Measurements from ENCODE around the gene PPP6R2. TPM values are rescaled to one million over a fixed set of nuclear protein-coding genes. Genes with fewer than 3 reads are reported as not detected.
"Not testable (repeated sequence)": the region's sequence is repeated elsewhere in the genome, so short reads cannot be mapped to it uniquely, and the experiment has no call there.

The PPP6R2 gene
- total RNA-seq, 1 experiment from 2014 or later: 54.1 TPM

GRCh38 chr22:50425179-50425916 lies 82.2 kb downstream of the PPP6R2 start:
- no peak for DNase-seq (ENCODE audit: low spot score)

GRCh38 chr22:50432131-50432876 lies 89.2 kb downstream of the PPP6R2 start:
- DNase-seq (ENCODE audit: low spot score): no peak

GRCh38 chr22:50432877-50433510 lies 89.9 kb downstream of the PPP6R2 start:
- not testable (repeated sequence) for DNase-seq (ENCODE audit: low spot score)

DNA sequence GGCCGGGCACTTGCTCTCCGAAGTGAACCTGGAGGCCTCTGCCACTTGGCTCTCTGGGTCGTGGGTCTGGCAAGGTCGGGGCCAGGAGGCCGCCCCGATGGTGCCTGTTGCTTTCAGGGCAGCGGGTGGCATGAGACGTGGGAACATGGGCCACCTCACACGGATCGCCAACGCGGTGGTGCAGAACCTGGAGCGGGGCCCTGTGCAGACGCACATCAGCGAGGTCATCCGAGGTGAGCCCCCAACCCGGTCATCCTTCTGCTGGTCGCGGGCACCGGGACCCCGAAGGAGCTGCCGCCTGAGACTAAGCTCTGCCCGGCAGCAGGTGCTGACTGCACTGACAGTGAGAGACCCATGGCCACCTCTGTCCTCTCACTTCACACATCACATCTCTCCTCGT lies 91.7 kb downstream of the PPP6R2 start:
- DNase-seq (ENCODE audit: low spot score): no peak

DNA sequence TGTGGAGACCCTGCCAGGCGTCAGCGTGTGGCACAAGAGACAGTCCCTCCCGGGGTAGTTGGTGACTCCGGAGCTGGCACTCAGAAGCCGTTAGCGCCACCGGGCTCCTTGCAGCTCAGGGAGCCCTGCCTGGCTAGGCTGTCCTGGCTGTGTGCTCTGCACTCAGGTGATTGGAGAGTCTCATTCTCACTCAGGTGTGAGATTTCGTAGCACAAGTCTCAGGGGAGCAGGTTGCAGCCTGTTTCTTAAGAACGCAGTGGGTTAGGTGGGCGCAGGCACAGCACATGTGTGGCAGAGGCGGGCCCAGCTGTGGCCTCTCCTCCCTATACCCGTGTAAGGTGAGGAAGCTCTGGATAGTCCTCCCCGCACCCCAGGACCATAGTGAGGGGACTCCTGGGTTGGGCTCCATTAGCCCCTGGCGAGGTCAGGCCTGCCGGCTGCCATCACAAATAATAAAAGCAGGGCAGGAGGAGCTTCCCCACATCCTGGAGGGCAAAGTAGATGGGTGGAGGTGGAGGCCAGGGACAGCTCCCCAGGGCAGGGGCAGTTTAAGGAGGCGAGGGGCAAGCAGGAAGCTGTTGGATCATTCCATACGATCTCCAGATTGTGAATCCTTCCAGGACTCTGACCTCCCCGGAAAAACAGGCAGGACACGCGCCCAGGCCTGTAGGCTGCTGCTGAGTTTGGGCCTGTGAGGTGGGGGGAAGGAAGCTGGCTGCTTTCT lies 92.3 kb downstream of the PPP6R2 start:
- no peak for DNase-seq (ENCODE audit: low spot score)

DNA sequence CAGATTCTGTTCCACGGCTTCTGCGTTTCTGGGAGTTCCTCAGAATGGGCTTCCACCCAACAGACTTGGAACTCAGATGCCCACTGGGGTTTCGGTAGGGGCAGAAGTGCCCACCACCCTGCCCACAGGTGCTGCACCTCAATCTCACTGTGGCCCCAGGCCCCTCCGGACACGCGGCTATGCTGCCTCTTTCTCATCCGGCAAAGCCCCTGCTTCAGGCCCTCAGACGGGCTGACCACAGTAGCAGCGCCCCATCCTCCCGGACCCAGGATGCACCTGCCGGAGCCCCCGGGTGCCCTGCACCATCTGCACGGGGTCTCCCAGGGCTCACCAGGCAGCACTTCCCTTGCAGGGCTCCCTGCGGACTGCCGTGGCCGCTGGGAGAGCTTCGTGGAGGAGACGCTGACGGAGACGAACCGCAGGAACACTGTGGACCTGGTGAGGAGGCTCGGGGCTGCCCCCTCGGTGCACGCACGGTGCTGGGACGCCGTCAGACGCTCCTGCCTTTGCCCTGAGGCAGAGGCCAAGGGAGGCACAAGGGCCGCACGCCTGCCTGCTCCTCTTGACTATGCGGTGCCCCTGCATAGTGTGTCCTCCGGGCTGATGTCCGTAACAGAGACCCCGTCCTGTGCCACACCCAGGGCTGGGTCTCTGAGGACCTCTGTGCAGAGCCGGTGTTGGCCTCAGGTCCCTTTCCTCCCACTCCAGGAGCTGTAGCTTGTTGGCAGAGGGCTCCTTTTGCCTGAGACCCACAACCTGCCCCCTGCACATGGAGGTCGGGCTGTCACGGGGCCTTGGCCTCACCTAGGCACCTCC lies 93.1 kb downstream of the PPP6R2 start:
- DNase-seq (ENCODE audit: low spot score): no peak

- no peak for DNase-seq (ENCODE audit: low spot score)
Measured at GRCh38 chr22:50436841-50437341, 93.8 kb downstream of the PPP6R2 start.

- no peak for DNase-seq (ENCODE audit: low spot score)
Measured at GRCh38 chr22:50437511-50438304, 94.6 kb downstream of the PPP6R2 start.

GRCh38 chr22:50438305-50439275 lies 95.5 kb downstream of the PPP6R2 start:
- no peak for DNase-seq (ENCODE audit: low spot score)

DNA sequence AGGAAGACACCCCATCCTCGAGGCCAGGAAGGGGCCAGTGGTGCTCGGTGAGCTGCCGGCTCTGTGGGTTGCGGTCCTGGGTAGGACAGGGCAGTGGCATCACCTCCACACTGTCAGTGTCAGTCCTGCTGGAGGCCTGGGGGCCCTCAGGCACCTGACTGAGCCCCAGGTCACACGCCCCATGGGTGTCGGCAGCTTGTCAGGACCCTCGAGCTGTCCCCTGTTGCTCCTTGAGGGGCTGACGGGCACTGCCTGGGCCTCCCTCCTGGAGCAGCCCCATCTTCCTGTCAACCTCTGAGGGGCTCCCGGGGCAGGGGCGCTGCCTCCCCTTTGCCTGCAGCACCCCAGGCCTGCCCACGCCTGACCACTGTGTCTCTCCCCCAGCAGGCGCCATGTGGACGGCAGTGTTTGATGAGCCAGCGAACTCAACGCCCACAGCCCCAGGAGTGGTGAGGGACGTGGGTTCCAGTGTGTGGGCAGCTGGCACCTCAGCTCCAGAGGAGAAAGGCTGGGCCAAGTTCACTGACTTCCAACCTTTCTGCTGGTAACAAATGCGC lies 96.3 kb downstream of the PPP6R2 start:
- no peak for DNase-seq (ENCODE audit: low spot score)

GRCh38 chr22:50439871-50440331 lies 96.8 kb downstream of the PPP6R2 start:
- no peak for DNase-seq (ENCODE audit: low spot score)

- no peak for DNase-seq (ENCODE audit: low spot score)
Measured at GRCh38 chr22:50440544-50441249, 97.6 kb downstream of the PPP6R2 start.

DNA sequence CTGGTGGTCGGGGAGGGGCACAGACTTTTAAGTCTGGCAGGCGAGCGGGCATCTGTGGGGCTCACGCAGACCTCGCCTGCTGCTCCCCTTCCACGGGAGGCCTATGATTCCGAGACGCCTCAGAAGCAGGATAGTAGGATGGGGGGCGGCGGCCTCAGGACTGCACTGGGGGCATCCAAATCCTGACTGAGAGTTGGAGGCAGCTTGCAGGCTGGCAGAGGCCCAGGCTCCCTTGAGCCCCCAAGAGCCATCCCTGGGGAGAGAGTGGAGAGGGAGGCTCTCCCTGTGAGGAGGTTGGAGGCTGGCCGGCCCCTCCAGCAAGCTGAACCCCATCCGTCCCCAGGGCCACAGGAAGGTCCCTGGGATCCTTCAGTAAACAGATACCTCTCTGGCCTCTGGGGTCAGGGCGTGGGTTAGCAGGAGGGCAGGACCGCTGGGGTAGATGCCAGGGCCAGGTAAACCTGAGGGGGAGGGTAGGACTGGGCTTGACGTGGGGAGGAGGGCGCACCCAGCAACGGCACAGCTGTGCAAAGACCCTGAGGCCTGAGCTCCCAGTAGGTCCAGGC lies 98.4 kb downstream of the PPP6R2 start:
- DNase-seq (ENCODE audit: low spot score): no peak

DNA sequence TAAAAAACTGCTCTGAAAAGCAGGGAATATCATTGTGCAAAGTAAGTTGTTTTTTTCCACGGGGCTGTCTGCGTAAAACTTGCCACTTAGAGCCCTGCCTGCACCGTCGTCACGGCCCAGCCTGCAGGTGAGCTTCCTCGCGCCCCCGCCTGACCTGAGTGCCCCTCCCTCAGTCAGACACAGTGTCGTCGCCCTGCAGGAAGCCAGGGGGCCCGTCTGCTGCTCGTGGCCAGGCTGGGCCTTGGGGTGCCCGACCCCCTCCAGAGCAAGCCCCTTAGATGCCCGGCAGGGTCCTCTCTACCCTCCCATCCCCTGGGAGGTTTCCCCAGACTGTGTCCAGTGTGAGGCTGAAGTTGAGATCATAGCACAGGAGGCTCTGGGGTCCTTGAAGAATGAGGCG lies 100.1 kb downstream of the PPP6R2 start:
- DNase-seq (ENCODE audit: low spot score): no peak

- DNase-seq (ENCODE audit: low spot score): no peak
Measured at GRCh38 chr22:50443801-50444625, 100.9 kb downstream of the PPP6R2 start.

DNA sequence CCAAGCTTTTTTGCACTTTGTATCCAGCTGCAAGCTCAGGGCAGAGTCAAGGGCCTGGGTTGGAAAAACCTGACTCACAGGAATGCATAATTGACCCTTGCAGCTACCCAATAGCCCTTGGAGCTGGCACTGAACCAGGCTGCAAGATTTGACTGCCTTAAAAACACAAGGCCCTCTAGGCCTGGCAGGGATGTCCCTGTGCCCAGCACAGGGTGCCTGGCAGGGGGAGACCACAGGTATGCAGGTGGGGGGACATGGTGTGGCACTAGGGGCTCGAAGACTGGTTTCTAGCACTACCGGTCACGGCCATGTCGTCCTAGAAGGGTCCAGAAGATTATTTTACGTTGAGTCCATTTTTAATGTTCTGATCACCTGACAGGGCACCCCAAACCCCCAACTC lies 101.5 kb downstream of the PPP6R2 start:
- DNase-seq (ENCODE audit: low spot score): peak; percentile 19

Data from HT-29 (cell line).